Measurements from ENCODE around the gene EPB41L1.

Gene EPB41L1

GRCh38 chr20:36266189-36266588 is 111.6 kb downstream of the EPB41L1 start:
- H3K4me1 ChIP-seq (ENCODE audit: control insufficient read depth, low read depth, low read length) = no peaks in the 10 kb centered on the region
- no peaks in the 10 kb centered on the region for H3K79me2 ChIP-seq (ENCODE audit: control insufficient read depth, insufficient read depth, low read length)
- no peak overlapping the region for H3K56ac ChIP-seq (ENCODE audit: low read length)
- no peaks in the 10 kb centered on the region for H3K36me3 ChIP-seq (ENCODE audit: control insufficient read depth, insufficient read depth, low read length)
- no peak for DNase-seq
- no peak overlapping the region for H2AK5ac ChIP-seq (ENCODE audit: low read length)
- H4K5ac ChIP-seq (ENCODE audit: low read length) = no peak overlapping the region
- H3K4ac ChIP-seq (ENCODE audit: low read depth, low read length) = no peak overlapping the region
- no peaks in the 10 kb centered on the region for H3K27me3 ChIP-seq (ENCODE audit: insufficient read depth, low read length, poor library complexity)
- no peak overlapping the region for H3K23ac ChIP-seq (ENCODE audit: low read length)
- H2BK5ac ChIP-seq (ENCODE audit: low read length) = no peak overlapping the region
- no peak overlapping the region for H3K4me2 ChIP-seq (ENCODE audit: low read length)
- no peak overlapping the region for H3K9ac ChIP-seq (ENCODE audit: low read length)
- no peak overlapping the region for H3K27ac ChIP-seq (ENCODE audit: low read depth, low read length)
- no peak overlapping the region for H3K18ac ChIP-seq (ENCODE audit: low read length)
- H3K79me1 ChIP-seq (ENCODE audit: low read length) = no peaks in the 10 kb centered on the region
- no peak overlapping the region for H2BK15ac ChIP-seq (replicated peaks; ENCODE audit: low read depth)
- no peak overlapping the region for H4K8ac ChIP-seq (ENCODE audit: low read depth, low read length)
- no CpG with 5 or more reads among the region's 6 CpGs for WGBS (ENCODE audit: extremely low coverage, insufficient coverage, low lambda C conversion rate)
- no peak overlapping the region for H3K4me3 ChIP-seq (ENCODE audit: low read length)
- no peak overlapping the region for H2BK120ac ChIP-seq (ENCODE audit: low read depth, low read length)

- WGBS (ENCODE audit: extremely low coverage, insufficient coverage, low lambda C conversion rate) = no CpG with 5 or more reads among the region's 24 CpGs
- H2BK5ac ChIP-seq (ENCODE audit: low read length) = no peak overlapping the region
Observed at GRCh38 chr20:36267605-36268381, 113.3 kb downstream of the EPB41L1 start.

GRCh38 chr20:36268440-36269342 is 114.2 kb downstream of the EPB41L1 start:
- no peak for DNase-seq
- no CpG with 5 or more reads among the region's 10 CpGs for WGBS (ENCODE audit: extremely low coverage, insufficient coverage, low lambda C conversion rate)

More at GRCh38 chr20:36267605-36268381, 113.3 kb downstream of the EPB41L1 start:
- no peak overlapping the region for H3K4me2 ChIP-seq (ENCODE audit: low read length)
- H3K18ac ChIP-seq (ENCODE audit: low read length) = no peak overlapping the region
- no peak overlapping the region for H3K56ac ChIP-seq (ENCODE audit: low read length)
- H3K27me3 ChIP-seq (ENCODE audit: insufficient read depth, low read length, poor library complexity) = no peaks in the 10 kb centered on the region
- no peak overlapping the region for H4K8ac ChIP-seq (ENCODE audit: low read depth, low read length)
- H2BK120ac ChIP-seq (ENCODE audit: low read depth, low read length) = no peak overlapping the region
- H3K9ac ChIP-seq (ENCODE audit: low read length) = no peak overlapping the region
- H3K4me3 ChIP-seq (ENCODE audit: low read length) = no peak overlapping the region
- no peaks in the 10 kb centered on the region for H3K79me2 ChIP-seq (ENCODE audit: control insufficient read depth, insufficient read depth, low read length)
- no peak overlapping the region for H2AK5ac ChIP-seq (ENCODE audit: low read length)
- H3K23ac ChIP-seq (ENCODE audit: low read length) = no peak overlapping the region
- H3K4ac ChIP-seq (ENCODE audit: low read depth, low read length) = no peak overlapping the region
- no peak overlapping the region for H3K27ac ChIP-seq (ENCODE audit: low read depth, low read length)
- H3K79me1 ChIP-seq (ENCODE audit: low read length) = no peaks in the 10 kb centered on the region
- H4K5ac ChIP-seq (ENCODE audit: low read length) = no peak overlapping the region
- no peaks in the 10 kb centered on the region for H3K4me1 ChIP-seq (ENCODE audit: control insufficient read depth, low read depth, low read length)
- no peak for DNase-seq
- H2BK15ac ChIP-seq (replicated peaks; ENCODE audit: low read depth) = no peak overlapping the region
- no peaks in the 10 kb centered on the region for H3K36me3 ChIP-seq (ENCODE audit: control insufficient read depth, insufficient read depth, low read length)

DNA sequence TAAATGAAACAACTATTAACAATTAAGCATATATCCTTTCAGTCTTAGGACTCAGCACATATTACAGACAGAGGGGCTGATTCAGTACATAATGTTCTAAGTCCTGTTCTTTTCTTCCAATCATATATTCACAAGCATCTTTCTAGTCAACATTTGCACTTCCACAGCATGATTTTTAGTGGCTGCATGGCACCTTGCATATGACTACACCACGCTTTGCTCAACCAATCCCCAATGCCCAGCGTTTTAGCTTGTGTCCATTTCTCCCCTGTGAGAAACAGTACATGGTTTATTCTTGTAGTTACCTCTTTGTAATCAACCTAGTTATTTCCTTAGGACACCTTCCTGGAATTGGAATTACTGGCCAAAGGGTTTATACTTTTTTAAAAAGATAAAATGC is 115.0 kb downstream of the EPB41L1 start:
- Histone ChIP-seq H3K4ac (ENCODE audit: low read depth, low read length) (no peak overlapping the region), H4K8ac (ENCODE audit: low read depth, low read length) (no peak overlapping the region), H3K4me3 (ENCODE audit: low read length) (no peak overlapping the region), H2BK15ac (replicated peaks; ENCODE audit: low read depth) (no peak overlapping the region), H2BK5ac (ENCODE audit: low read length) (no peak overlapping the region), H3K18ac (ENCODE audit: low read length) (no peak overlapping the region), H3K56ac (ENCODE audit: low read length) (no peak overlapping the region), H2BK120ac (ENCODE audit: low read depth, low read length) (no peak overlapping the region), H4K5ac (ENCODE audit: low read length) (no peak overlapping the region), H3K79me1 (ENCODE audit: low read length) (no peaks in the 10 kb centered on the region), H3K9ac (ENCODE audit: low read length) (no peak overlapping the region), H3K23ac (ENCODE audit: low read length) (no peak overlapping the region), H3K4me2 (ENCODE audit: low read length) (no peak overlapping the region), H3K27ac (ENCODE audit: low read depth, low read length) (no peak overlapping the region), H3K4me1 (ENCODE audit: control insufficient read depth, low read depth, low read length) (no peaks in the 10 kb centered on the region), H3K36me3 (ENCODE audit: control insufficient read depth, insufficient read depth, low read length) (no peaks in the 10 kb centered on the region), H3K79me2 (ENCODE audit: control insufficient read depth, insufficient read depth, low read length) (no peaks in the 10 kb centered on the region), H3K27me3 (ENCODE audit: insufficient read depth, low read length, poor library complexity) (no peaks in the 10 kb centered on the region), H2AK5ac (ENCODE audit: low read length) (no peak overlapping the region)
- DNase-seq = no peak
- WGBS (ENCODE audit: extremely low coverage, insufficient coverage, low lambda C conversion rate) = no CpG with 5 or more reads among the region's 2 CpGs

More at GRCh38 chr20:36268440-36269342, 114.2 kb downstream of the EPB41L1 start:
- H4K5ac ChIP-seq (ENCODE audit: low read length) = no peak overlapping the region
- no peak overlapping the region for H3K23ac ChIP-seq (ENCODE audit: low read length)
- no peak overlapping the region for H3K27ac ChIP-seq (ENCODE audit: low read depth, low read length)
- H2BK15ac ChIP-seq (replicated peaks; ENCODE audit: low read depth) = no peak overlapping the region
- H3K4me3 ChIP-seq (ENCODE audit: low read length) = no peak overlapping the region
- no peak overlapping the region for H3K9ac ChIP-seq (ENCODE audit: low read length)
- no peak overlapping the region for H4K8ac ChIP-seq (ENCODE audit: low read depth, low read length)
- no peak overlapping the region for H3K18ac ChIP-seq (ENCODE audit: low read length)
- H3K79me1 ChIP-seq (ENCODE audit: low read length) = no peaks in the 10 kb centered on the region
- H3K36me3 ChIP-seq (ENCODE audit: control insufficient read depth, insufficient read depth, low read length) = no peaks in the 10 kb centered on the region
- no peak overlapping the region for H3K4me2 ChIP-seq (ENCODE audit: low read length)
- no peak overlapping the region for H3K56ac ChIP-seq (ENCODE audit: low read length)
- no peak overlapping the region for H2BK5ac ChIP-seq (ENCODE audit: low read length)
- no peaks in the 10 kb centered on the region for H3K79me2 ChIP-seq (ENCODE audit: control insufficient read depth, insufficient read depth, low read length)
- H3K4me1 ChIP-seq (ENCODE audit: control insufficient read depth, low read depth, low read length) = no peaks in the 10 kb centered on the region
- H3K27me3 ChIP-seq (ENCODE audit: insufficient read depth, low read length, poor library complexity) = no peaks in the 10 kb centered on the region
- H3K4ac ChIP-seq (ENCODE audit: low read depth, low read length) = no peak overlapping the region
- no peak overlapping the region for H2BK120ac ChIP-seq (ENCODE audit: low read depth, low read length)
- H2AK5ac ChIP-seq (ENCODE audit: low read length) = no peak overlapping the region

- no peaks in the 10 kb centered on the region for H3K4me1 ChIP-seq (ENCODE audit: control insufficient read depth, low read depth, low read length)
- no peak overlapping the region for H3K4me3 ChIP-seq (ENCODE audit: low read length)
- no CpG with 5 or more reads among the region's 20 CpGs for WGBS (ENCODE audit: extremely low coverage, insufficient coverage, low lambda C conversion rate)
Observed at GRCh38 chr20:36270744-36271638, 116.5 kb downstream of the EPB41L1 start.

More at GRCh38 chr20:36270744-36271638, 116.5 kb downstream of the EPB41L1 start:
- Histone ChIP-seq H3K27ac (ENCODE audit: low read depth, low read length) (no peak overlapping the region), H4K8ac (ENCODE audit: low read depth, low read length) (no peak overlapping the region), H3K27me3 (ENCODE audit: insufficient read depth, low read length, poor library complexity) (no peaks in the 10 kb centered on the region), H3K79me2 (ENCODE audit: control insufficient read depth, insufficient read depth, low read length) (no peaks in the 10 kb centered on the region), H3K18ac (ENCODE audit: low read length) (no peak overlapping the region), H3K36me3 (ENCODE audit: control insufficient read depth, insufficient read depth, low read length) (no peaks in the 10 kb centered on the region), H3K79me1 (ENCODE audit: low read length) (no peaks in the 10 kb centered on the region), H3K23ac (ENCODE audit: low read length) (no peak overlapping the region), H2BK15ac (replicated peaks; ENCODE audit: low read depth) (no peak overlapping the region), H3K4ac (ENCODE audit: low read depth, low read length) (no peak overlapping the region), H2BK5ac (ENCODE audit: low read length) (no peak overlapping the region), H4K5ac (ENCODE audit: low read length) (no peak overlapping the region), H2AK5ac (ENCODE audit: low read length) (no peak overlapping the region), H3K4me2 (ENCODE audit: low read length) (no peak overlapping the region), H3K9ac (ENCODE audit: low read length) (no peak overlapping the region), H3K56ac (ENCODE audit: low read length) (peak overlapping the region; percentile 29), H2BK120ac (ENCODE audit: low read depth, low read length) (no peak overlapping the region)
- peak; percentile 45 for DNase-seq

Data from mesendoderm (in vitro differentiated cells).